Measurements from ENCODE around the gene SARM1.
A peak's percentile ranks its signal among the peaks of the same experiment; 100 is the strongest.

The SARM1 gene

DNA sequence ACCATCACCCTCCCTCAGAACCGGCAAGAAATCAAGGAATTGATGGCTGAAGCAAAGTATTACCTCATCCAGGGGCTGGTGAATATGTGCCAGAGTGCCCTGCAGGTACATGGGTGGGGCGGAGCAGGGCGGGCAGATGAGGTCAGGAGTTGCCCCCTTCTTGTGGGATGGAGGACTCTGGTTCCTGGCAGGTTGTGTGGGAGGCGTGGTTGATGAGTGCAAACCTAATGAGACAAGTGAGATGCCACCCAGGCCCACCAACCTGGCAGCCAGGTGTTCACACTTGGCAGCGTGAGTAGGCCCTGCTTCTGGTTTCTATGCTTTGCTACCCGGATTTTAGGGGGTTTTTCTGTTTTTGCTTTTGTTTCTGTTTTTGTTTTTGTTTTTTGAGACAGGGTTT lies 31.1 kb upstream of the SARM1 start:
- DNase-seq (ENCODE audit: low read depth in 1 of 2, low spot score in 1 of 2), result no peak

- no peak for DNase-seq (ENCODE audit: low read depth in 1 of 2, low spot score in 1 of 2)
Observed at GRCh38 chr17:28341516-28341915, 30.0 kb upstream of the SARM1 start.

GRCh38 chr17:28342313-28342712 lies 29.2 kb upstream of the SARM1 start:
- no peak for DNase-seq (ENCODE audit: low read depth in 1 of 2, low spot score in 1 of 2)

- no peak for DNase-seq (ENCODE audit: low read depth in 1 of 2, low spot score in 1 of 2)
Observed at GRCh38 chr17:28343491-28343932, 28.0 kb upstream of the SARM1 start.

GRCh38 chr17:28344011-28344410 lies 27.5 kb upstream of the SARM1 start:
- no peak for DNase-seq (ENCODE audit: low read depth in 1 of 2, low spot score in 1 of 2)

- DNase-seq (ENCODE audit: low read depth in 1 of 2, low spot score in 1 of 2), result no peak
Observed at GRCh38 chr17:28344435-28344901, 27.0 kb upstream of the SARM1 start.

GRCh38 chr17:28345419-28346198 lies 25.9 kb upstream of the SARM1 start:
- no peak for DNase-seq (ENCODE audit: low read depth in 1 of 2, low spot score in 1 of 2)

- DNase-seq (ENCODE audit: low read depth in 1 of 2, low spot score in 1 of 2), result no peak
Observed at GRCh38 chr17:28346199-28346580, 25.3 kb upstream of the SARM1 start.

DNA sequence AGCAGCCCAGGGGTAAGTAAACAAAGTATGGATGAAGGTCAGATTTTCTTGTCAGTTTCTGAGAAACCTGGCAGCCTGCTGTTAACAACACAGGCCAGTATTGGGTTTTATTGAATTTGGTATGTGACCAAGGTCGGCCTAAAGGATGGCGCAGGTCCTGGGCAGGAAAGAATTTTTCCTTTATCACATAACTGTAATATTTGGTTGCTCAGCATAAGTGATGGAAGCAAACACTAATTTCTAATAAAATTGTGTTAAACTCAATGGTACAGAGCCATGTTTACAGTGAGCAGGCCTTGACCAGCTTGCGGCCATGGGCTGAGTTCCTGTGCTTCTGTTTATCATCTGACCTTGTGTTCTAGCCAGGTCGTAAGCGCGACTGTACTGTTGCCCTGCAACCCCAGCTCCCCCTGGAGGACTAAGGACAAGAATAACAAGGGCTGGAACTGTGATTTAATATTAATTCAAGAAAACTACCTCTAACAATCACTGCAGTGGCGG lies 24.7 kb upstream of the SARM1 start:
- DNase-seq (ENCODE audit: low read depth in 1 of 2, low spot score in 1 of 2), result no peak

DNA sequence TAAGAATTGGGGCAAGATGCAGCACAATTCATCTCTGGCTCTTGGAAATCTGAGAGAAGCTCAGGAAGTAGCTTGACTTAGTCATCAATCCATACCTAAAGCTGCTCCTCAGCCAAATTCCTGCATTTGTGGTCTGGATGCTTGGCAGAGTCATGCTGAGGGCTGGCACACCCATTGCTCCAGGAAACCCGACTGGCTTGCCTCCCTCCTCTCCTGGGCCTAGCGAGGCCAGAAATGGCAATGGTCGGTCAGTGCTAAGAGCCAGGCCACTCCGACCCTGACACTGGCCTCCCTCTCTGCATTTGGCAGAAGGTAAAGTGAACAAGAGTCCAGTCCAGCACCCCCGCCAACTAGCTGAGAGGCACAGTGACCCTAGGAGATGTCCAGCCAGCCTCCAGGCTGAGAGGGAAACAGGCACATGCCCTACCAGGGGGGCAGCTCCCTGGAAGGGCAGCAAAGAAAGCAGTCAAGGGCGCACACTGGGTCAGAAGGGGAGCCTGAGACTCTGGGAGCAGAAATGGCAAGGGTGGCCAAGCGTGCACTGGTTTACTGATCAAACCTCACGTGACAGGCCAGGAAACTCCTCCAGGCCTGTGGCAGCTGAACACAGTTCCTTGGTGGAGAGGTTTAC lies 24.1 kb upstream of the SARM1 start:
- DNase-seq (ENCODE audit: low read depth in 1 of 2, low spot score in 1 of 2), result no peak

GRCh38 chr17:28348979-28349378 lies 22.5 kb upstream of the SARM1 start:
- no peak for DNase-seq (ENCODE audit: low read depth in 1 of 2, low spot score in 1 of 2)

DNA sequence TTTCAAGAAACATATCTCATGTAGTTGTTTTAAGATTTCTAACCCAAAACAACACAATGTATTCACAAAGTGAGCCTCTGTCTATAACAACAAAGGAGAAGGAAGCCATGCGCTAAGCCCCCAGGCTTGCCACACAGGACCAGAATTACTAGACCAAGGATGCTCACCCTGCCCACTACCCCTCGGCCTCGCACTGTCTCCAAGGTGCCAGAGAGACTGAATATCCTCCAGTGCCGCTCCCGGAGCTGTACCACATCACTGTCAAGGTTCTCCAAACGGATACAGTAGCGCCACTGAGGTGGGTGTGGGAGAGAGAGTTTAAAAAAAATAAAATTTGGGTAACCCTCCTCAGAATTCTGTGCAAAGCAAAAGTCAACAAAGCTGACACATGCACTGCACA lies 21.2 kb upstream of the SARM1 start:
- no peak for DNase-seq (ENCODE audit: low read depth in 1 of 2, low spot score in 1 of 2)

GRCh38 chr17:28357061-28357900 lies 14.2 kb upstream of the SARM1 start, which contains the start of gene POLDIP2:
Gene POLDIP2 (minus strand): TSS chr17:28357527. CDS start chr17:28357448, 79 bp downstream.
- peak; percentile 87 to 94 for DNase-seq (ENCODE audit: low read depth in 1 of 2, low spot score in 1 of 2)

DNA sequence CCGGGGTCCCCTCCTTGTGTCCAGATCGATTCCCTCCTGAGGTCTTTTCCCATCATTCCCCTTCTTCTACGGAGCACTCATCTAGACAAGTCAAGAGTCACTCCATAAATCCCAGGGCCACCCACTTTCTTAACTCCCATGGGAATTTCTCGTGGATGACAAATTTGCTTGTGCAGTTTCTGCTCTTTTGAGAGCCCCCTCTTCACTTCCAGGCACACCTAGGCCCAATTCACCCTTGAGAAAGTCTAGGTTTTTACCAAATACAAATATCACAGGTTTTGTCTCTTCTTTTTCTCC lies 13.6 kb upstream of the SARM1 start:
- DNase-seq (ENCODE audit: low read depth in 1 of 2, low spot score in 1 of 2), result no peak

DNA sequence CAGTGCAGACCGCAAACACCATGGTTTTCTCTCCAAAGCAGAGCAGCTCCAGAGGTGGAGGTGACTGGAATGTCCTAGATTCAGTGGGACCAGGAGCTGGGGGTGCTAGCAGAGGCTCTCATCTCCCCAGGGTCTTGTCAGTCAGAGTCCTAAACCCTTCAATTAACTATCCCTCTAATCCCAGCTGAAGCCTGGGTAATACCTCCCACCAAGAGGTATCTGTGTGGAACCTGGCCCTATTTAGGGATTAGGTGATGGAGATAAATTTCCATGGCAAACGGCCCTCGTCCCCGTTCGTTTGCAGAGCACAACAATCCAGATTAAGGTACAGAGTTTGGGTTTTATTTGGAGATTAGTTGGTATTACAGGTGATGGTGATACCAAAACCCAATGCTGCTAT lies 8.3 kb upstream of the SARM1 start:
- DNase-seq (ENCODE audit: low read depth in 1 of 2, low spot score in 1 of 2), result no peak

- no peak for DNase-seq (ENCODE audit: low read depth in 1 of 2, low spot score in 1 of 2)
Observed at GRCh38 chr17:28363776-28364650, 7.5 kb upstream of the SARM1 start.

GRCh38 chr17:28364665-28365363 lies 6.7 kb upstream of the SARM1 start, which contains the start of gene SEBOX:
Gene SEBOX (minus strand): TSS chr17:28365199. CDS start chr17:28365151, 48 bp downstream.
- no peak for DNase-seq (ENCODE audit: low read depth in 1 of 2, low spot score in 1 of 2)

- DNase-seq (ENCODE audit: low read depth in 1 of 2, low spot score in 1 of 2), result no peak
Observed at GRCh38 chr17:28365487-28365886, 6.0 kb upstream of the SARM1 start.

DNA sequence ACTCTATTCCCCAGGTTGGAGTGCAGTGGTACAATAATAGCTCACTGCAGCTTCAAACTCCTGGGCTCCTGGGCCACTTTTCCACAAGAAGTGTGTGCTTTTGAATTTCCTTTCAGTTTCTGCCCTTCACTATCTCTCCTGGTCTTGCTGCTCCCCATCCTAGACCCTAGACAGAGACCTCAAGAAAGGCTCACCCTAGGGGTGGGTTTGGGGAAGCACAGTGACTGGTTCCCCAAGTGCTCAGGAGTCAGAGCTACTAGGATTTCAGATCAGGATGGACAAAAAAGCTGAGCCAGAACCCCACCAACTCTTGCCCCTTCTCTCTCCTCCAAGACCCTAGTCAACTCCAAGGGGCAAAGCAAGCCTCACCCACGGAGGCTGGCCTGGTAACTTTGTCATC lies 4.9 kb upstream of the SARM1 start:
- no peak for DNase-seq (ENCODE audit: low read depth in 1 of 2, low spot score in 1 of 2)

Data from activated CD4-positive, alpha-beta T cell treated with anti-CD3 and anti-CD28 coated beads, Interleukin-2, amount 50 U/mL, for 24 hours (primary cell).